ENCODE data around the gene SSX2IP.
A peak's percentile ranks its signal among the peaks of the same experiment; 100 is the strongest.

SSX2IP gene

DNA sequence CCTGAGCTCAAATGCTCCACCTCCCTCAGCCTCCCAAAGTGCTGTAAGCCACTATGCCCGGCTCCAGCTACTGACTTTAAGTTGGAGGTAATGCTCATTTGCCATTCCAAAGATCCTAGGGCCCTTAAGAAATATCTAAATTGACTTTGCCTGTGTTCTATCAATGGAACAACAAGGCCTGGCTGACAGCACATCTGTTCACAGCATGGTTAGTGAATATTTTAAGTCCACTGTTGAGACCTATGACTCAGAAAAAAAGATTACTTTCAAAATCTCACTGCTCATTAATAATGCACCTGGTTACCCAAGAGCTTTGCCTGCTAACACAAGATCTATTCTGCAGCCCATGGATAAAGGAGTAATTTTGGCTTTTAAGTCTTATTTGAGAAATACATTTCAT, 3.5 kb upstream of the SSX2IP start:
- H3K36me3 ChIP-seq (ENCODE audit: control insufficient read depth, low read length), result no peaks in the 10 kb centered on the region
- H4K20me1 ChIP-seq (ENCODE audit: control insufficient read depth, insufficient read depth, low read depth, low read length), result no peaks in the 10 kb centered on the region
- no peak for TF ChIP-seq EZH2phosphoT487 (IDR thresholded peaks at IDR 0.05; ENCODE audit: borderline replicate concordance, low read length)
- TF ChIP-seq, protein P1, sequence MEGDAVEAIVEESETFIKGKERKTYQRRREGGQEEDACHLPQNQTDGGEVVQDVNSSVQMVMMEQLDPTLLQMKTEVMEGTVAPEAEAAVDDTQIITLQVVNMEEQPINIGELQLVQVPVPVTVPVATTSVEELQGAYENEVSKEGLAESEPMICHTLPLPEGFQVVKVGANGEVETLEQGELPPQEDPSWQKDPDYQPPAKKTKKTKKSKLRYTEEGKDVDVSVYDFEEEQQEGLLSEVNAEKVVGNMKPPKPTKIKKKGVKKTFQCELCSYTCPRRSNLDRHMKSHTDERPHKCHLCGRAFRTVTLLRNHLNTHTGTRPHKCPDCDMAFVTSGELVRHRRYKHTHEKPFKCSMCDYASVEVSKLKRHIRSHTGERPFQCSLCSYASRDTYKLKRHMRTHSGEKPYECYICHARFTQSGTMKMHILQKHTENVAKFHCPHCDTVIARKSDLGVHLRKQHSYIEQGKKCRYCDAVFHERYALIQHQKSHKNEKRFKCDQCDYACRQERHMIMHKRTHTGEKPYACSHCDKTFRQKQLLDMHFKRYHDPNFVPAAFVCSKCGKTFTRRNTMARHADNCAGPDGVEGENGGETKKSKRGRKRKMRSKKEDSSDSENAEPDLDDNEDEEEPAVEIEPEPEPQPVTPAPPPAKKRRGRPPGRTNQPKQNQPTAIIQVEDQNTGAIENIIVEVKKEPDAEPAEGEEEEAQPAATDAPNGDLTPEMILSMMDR (IDR thresholded peaks at IDR 0.05; ENCODE audit: low read depth, low read length, poor library complexity, severe bottlenecking), result no peak
- peaks cover 3% of the 10 kb centered on the region; the same call in 1 of the 2 replicates for H3F3A ChIP-seq (ENCODE audit: control insufficient read depth, insufficient read depth)
- H3K27me3 ChIP-seq (ENCODE audit: control insufficient read depth, low read length), result no peaks in the 10 kb centered on the region
- H3K4me3 ChIP-seq (ENCODE audit: low read length), result no peak overlapping the region
- H3K27ac ChIP-seq (ENCODE audit: low read depth, low read length), result no peak overlapping the region
- no peak overlapping the region for H3K4me2 ChIP-seq (ENCODE audit: low read length)
- peaks cover 27% of the 10 kb centered on the region for H3K4me1 ChIP-seq (ENCODE audit: control insufficient read depth, low read length)
- H3K9me2 ChIP-seq (replicated peaks; ENCODE audit: control insufficient read depth, low read length), result no peaks in the 10 kb centered on the region
- H3K9me3 ChIP-seq (ENCODE audit: control insufficient read depth, insufficient read depth, low read length), result no peaks in the 10 kb centered on the region
- peaks cover 22% of the 10 kb centered on the region for H3K79me2 ChIP-seq (ENCODE audit: control insufficient read depth, low read length)

DNA sequence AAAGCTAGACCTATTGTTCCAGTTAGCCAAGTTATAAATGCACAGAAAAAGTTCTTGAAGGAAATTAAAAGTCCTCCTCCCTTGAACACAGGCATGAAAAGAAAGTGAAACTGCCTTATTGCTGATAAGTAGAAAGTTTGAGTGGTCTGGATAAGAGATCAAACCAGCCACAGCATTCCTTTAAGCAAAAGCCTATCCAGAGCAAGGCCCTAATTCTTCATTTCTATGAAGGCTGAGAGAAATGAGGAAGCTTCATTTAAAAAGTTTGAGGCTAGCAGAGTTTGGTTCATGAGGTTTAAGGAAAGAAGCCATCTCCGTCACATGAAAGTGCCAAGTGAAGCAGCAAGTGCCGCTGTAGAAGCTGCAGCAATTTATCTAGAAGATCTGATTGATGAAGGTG, 2.7 kb upstream of the SSX2IP start:
- H3K79me2 ChIP-seq (ENCODE audit: control insufficient read depth, low read length), result peaks cover 30% of the 10 kb centered on the region
- H3K9me3 ChIP-seq (ENCODE audit: control insufficient read depth, insufficient read depth, low read length), result no peaks in the 10 kb centered on the region
- H3K4me3 ChIP-seq (ENCODE audit: low read length), result peak overlapping the region; percentile 10; the same call in 1 of the 2 replicates
- no peak overlapping the region for H3K27ac ChIP-seq (ENCODE audit: low read depth, low read length)
- no peak for TF ChIP-seq EZH2phosphoT487 (IDR thresholded peaks at IDR 0.05; ENCODE audit: borderline replicate concordance, low read length)
- TF ChIP-seq, protein P1 (IDR thresholded peaks at IDR 0.05; ENCODE audit: low read depth, low read length, poor library complexity, severe bottlenecking), result no peak
- no peaks in the 10 kb centered on the region for H3K36me3 ChIP-seq (ENCODE audit: control insufficient read depth, low read length)
- H3K4me2 ChIP-seq (ENCODE audit: low read length), result peak overlapping the region; percentile 27
- no peaks in the 10 kb centered on the region for H4K20me1 ChIP-seq (ENCODE audit: control insufficient read depth, insufficient read depth, low read depth, low read length)
- H3K27me3 ChIP-seq (ENCODE audit: control insufficient read depth, low read length), result no peaks in the 10 kb centered on the region
- H3F3A ChIP-seq (ENCODE audit: control insufficient read depth, insufficient read depth), result no peaks in the 10 kb centered on the region
- H3K4me1 ChIP-seq (ENCODE audit: control insufficient read depth, low read length), result peaks cover 30% of the 10 kb centered on the region
- no peaks in the 10 kb centered on the region for H3K9me2 ChIP-seq (replicated peaks; ENCODE audit: control insufficient read depth, low read length)

DNA sequence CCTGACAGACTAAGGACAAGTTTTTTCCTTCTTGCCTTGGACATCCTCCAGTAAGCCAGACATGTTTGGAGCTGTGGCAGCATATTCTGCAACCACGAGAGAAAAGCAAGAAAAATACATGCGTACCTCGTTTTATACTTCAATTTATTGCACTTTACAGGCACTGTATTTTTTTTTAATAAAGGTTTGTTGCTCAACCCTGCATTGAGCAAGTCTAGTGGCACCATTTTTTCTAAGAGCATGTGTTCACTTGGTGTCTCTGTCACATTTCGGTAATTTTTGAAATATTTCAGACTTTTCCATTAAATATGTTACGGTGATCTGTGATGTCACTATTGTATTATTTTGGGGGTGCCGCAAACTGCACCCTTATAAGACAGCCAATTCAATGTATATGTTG, 2.1 kb upstream of the SSX2IP start:
- no peaks in the 10 kb centered on the region for H4K20me1 ChIP-seq (ENCODE audit: control insufficient read depth, insufficient read depth, low read depth, low read length)
- H3K27me3 ChIP-seq (ENCODE audit: control insufficient read depth, low read length), result no peaks in the 10 kb centered on the region
- no peaks in the 10 kb centered on the region for H3K9me2 ChIP-seq (replicated peaks; ENCODE audit: control insufficient read depth, low read length)
- no peaks in the 10 kb centered on the region for H3K36me3 ChIP-seq (ENCODE audit: control insufficient read depth, low read length)
- H3K4me2 ChIP-seq (ENCODE audit: low read length), result peak overlapping the region; percentile 27
- no peaks in the 10 kb centered on the region for H3F3A ChIP-seq (ENCODE audit: control insufficient read depth, insufficient read depth)
- H3K4me3 ChIP-seq (ENCODE audit: low read length), result peak overlapping the region; percentile 10; the same call in 1 of the 2 replicates
- H3K79me2 ChIP-seq (ENCODE audit: control insufficient read depth, low read length), result peaks cover 36% of the 10 kb centered on the region
- no peak overlapping the region for H3K27ac ChIP-seq (ENCODE audit: low read depth, low read length)
- TF ChIP-seq, protein P1 (IDR thresholded peaks at IDR 0.05; ENCODE audit: low read depth, low read length, poor library complexity, severe bottlenecking), result no peak
- TF ChIP-seq EZH2phosphoT487 (IDR thresholded peaks at IDR 0.05; ENCODE audit: borderline replicate concordance, low read length), result no peak
- peaks cover 36% of the 10 kb centered on the region for H3K4me1 ChIP-seq (ENCODE audit: control insufficient read depth, low read length)
- no peaks in the 10 kb centered on the region for H3K9me3 ChIP-seq (ENCODE audit: control insufficient read depth, insufficient read depth, low read length)

Data from DOHH2 (cell line).